OCI-LY1 (cell line): Measurements from ENCODE around the gene ELMO1.

Experiments
- EZH2 ChIP-seq: fragments of 200-600 bp; sonication (generic), shearing (Covaris generic); IDR thresholded peaks from 2 replicates; pipeline ENCODE4 v1.8.0; 2017; ENCODE audit warnings: borderline replicate concordance, mixed run types, mild to moderate bottlenecking, antibody characterized with exemption, low read length, moderate library complexity, mixed read lengths
- TF ChIP-seq, protein P1 (sequence below): fragments of 200-600 bp; sonication (generic), shearing (Covaris generic); IDR thresholded peaks from 2 replicates; pipeline ENCODE4 v1.5.1; 2017; ENCODE audit warnings: mild to moderate bottlenecking, antibody characterized with exemption, low read length, moderate library complexity, mixed read lengths

DNA sequence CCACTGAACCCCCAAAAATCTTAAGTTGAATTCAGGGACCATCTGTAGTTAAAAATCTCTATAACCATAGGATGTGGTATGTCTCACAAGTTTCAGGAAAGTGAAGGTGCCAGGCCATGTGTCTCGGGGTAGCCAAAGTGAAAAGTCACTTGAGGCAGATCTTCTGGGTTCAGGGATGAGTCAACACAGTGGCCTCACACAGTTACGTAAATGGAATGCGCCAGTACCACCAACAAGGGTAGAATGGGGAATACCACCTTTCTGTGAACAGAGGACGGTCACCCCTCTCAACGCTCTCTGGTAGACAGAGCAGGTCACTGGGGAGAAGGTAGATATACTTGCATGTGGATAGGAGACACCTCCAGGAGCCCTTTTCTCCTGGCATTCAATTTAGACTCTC is 71.4 kb downstream of the ELMO1 start:
- TF ChIP-seq, protein P1, sequence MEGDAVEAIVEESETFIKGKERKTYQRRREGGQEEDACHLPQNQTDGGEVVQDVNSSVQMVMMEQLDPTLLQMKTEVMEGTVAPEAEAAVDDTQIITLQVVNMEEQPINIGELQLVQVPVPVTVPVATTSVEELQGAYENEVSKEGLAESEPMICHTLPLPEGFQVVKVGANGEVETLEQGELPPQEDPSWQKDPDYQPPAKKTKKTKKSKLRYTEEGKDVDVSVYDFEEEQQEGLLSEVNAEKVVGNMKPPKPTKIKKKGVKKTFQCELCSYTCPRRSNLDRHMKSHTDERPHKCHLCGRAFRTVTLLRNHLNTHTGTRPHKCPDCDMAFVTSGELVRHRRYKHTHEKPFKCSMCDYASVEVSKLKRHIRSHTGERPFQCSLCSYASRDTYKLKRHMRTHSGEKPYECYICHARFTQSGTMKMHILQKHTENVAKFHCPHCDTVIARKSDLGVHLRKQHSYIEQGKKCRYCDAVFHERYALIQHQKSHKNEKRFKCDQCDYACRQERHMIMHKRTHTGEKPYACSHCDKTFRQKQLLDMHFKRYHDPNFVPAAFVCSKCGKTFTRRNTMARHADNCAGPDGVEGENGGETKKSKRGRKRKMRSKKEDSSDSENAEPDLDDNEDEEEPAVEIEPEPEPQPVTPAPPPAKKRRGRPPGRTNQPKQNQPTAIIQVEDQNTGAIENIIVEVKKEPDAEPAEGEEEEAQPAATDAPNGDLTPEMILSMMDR = no peak
- no peak for TF ChIP-seq EZH2
